MG63 (cell line): ENCODE results near the gene SERPINI1. TPM values are rescaled to one million over a fixed set of nuclear protein-coding genes. Genes with fewer than 3 reads are reported as not detected.
A peak's percentile ranks its signal among the peaks of the same experiment; 100 is the strongest.

ENCODE experiments used
- DNase-seq: peaks from one replicate; pipeline ENCODE4 v3.0.0-alpha.2; 2020
- H3K27me3 ChIP-seq: fragments of 250-450 bp; sonication (Bioruptor Pico); 2 replicates; pipeline ENCODE4 v1.5.1; 2020; ENCODE audit warnings: mild to moderate bottlenecking, moderate library complexity
- H3K36me3 ChIP-seq: fragments of 250-450 bp; sonication (Bioruptor Pico); 2 replicates; pipeline ENCODE4 v1.5.1; 2020; ENCODE audit warnings: mild to moderate bottlenecking, moderate library complexity
- H3K4me3 ChIP-seq: fragments of 250-450 bp; sonication (Bioruptor Pico); 2 replicates; pipeline ENCODE4 v1.5.1; 2020; ENCODE audit warnings: mild to moderate bottlenecking, moderate library complexity
- H3K9me3 ChIP-seq: fragments of 250-450 bp; sonication (Bioruptor Pico); 2 replicates; pipeline ENCODE4 v1.5.1; 2020; ENCODE audit warnings: mild to moderate bottlenecking, moderate library complexity
- total RNA-seq: library from RNA; depleted of rRNA; stranded (reverse); fragments of >200 nt; shearing (Covaris generic); gene quantifications from 2 replicates; pipeline ENCODE4 v1.2.3, GENCODE V29; 2014; ENCODE audit warnings: low replicate concordance

Gene SERPINI1
- total RNA-seq, 1 experiment from 2014 or later = 3.5 TPM

DNA sequence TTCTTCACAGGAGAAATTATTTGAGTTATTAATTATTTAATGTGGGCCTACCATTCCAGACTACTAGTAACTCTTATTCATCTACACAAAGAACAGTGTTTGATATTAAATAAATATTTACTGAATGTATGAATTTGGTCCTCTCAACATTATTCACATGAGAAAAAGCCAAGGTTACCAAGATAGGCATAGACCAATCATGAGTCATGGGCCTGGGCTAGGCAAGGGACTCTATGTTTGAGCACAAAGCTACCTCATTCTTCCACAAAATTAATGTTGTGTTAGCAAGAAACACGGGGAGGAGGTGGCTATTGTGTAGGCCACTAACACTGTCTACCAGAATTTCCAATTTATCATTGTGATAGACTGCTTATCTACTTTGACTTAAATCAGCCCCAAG, 115.7 kb downstream of the SERPINI1 start:
- DNase-seq = peak; percentile 60
- H3K4me3 ChIP-seq = no peak overlapping the region
- no peaks in the 10 kb centered on the region for H3K36me3 ChIP-seq
- H3K9me3 ChIP-seq = no peaks in the 10 kb centered on the region
- no peaks in the 10 kb centered on the region for H3K27me3 ChIP-seq

DNA sequence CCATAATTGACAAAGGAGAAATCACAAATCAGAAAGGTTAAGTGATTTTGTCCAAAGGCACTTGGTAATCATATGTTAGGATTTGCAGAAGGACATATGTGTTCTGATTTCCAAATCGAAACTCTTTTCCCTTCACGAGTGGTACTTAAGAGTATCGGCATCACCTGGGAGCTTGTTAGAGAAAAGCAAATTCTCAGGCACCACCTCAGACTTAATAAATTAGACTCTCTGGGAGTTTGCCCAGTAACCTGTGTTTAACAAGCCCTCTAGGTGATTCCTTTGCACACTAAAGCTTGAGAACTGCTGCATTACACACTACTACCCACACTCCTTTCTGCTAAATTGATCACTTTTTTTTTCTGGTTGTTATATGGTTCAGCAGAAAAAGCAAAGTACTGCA, 116.2 kb downstream of the SERPINI1 start:
- H3K4me3 ChIP-seq = no peak overlapping the region
- no peak for DNase-seq
- no peaks in the 10 kb centered on the region for H3K27me3 ChIP-seq
- H3K36me3 ChIP-seq = no peaks in the 10 kb centered on the region
- H3K9me3 ChIP-seq = no peaks in the 10 kb centered on the region

DNA sequence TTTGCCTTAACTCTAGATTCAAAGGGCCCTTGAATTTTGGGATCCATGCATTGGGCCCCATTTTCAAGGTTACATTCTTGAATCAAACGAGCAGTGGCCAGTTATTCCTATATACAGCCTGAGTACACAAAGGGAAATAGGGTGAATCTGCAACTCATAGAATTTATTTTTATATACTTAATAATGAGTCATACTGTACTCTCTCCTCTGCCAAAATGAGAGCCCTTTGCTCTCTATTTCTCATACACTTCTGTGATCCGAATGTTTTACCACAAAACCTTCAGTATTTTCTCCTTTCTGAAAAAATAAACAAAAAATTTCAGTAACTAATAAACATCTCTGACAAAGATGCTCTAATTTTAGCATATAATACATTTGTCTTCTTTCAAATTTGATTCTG, 116.7 kb downstream of the SERPINI1 start:
- no peak for DNase-seq
- no peaks in the 10 kb centered on the region for H3K27me3 ChIP-seq
- no peaks in the 10 kb centered on the region for H3K36me3 ChIP-seq

DNA sequence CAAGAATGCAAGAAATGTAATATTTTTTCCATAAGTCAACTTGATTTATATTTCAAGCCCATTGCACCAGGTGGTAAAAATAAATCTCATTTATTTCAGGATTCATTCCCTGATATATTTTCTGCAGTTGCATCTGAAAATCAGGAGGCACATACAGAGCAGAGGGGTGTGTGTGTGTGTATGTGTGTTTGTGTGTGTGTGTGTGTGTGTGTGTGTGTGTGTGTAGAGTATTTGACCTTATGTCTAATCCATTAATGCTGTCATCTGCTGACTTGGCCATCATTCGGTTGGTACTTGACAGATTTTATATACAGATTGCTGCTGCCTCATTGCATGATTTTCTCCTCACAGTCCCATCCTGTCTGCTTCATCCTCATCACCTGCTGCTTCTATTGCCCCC, 118.5 kb downstream of the SERPINI1 start:
- Histone ChIP-seq H3K36me3 (no peaks in the 10 kb centered on the region), H3K9me3 (no peaks in the 10 kb centered on the region), H3K27me3 (no peaks in the 10 kb centered on the region), H3K4me3 (no peak overlapping the region)
- DNase-seq = no peak

More for the DNA sequence above, 116.7 kb downstream of the SERPINI1 start:
- no peaks in the 10 kb centered on the region for H3K9me3 ChIP-seq
- no peak overlapping the region for H3K4me3 ChIP-seq

DNA sequence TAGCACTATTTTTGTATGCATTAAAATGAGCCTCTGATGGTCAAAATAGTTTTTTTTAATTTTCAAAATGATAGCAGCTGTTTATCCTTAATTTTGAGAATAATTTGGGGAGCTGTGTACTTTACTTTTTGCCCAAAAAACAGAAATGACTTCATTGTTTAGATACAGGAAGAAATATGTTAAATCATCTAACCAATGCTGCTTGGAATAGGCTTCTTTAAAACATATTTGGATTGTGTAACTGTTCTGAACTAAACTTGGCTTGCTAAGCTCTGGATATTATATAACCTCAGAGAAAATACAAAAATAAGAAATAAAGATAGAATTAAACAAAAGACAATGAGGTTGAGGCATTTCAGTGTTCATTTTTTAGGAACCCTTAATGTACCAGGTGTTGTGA, 119.3 kb downstream of the SERPINI1 start:
- Histone ChIP-seq H3K9me3 (no peaks in the 10 kb centered on the region), H3K27me3 (no peaks in the 10 kb centered on the region), H3K36me3 (no peaks in the 10 kb centered on the region), H3K4me3 (no peak overlapping the region)
- no peak for DNase-seq

DNA sequence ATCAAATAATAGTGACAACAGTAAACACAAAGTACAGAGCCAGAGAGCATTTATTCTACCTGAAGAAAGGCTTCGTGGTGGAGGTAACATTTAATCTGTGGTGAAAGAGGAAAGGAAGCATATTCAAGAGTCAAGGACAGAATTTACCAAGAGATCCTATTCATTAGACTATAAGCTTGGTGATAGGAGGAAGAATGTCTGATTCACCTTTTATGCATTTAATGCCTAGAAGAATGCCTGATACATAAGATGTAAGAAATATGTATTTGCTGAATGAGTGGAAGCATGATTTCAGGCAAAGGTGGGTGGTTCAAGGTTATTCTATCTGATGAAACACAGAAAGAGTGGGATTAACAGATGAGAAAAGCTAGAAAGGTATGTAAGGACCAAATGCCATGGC, 119.8 kb downstream of the SERPINI1 start:
- H3K27me3 ChIP-seq = no peaks in the 10 kb centered on the region
- H3K9me3 ChIP-seq = no peaks in the 10 kb centered on the region
- no peaks in the 10 kb centered on the region for H3K36me3 ChIP-seq
- H3K4me3 ChIP-seq = no peak overlapping the region
- DNase-seq = no peak

DNA sequence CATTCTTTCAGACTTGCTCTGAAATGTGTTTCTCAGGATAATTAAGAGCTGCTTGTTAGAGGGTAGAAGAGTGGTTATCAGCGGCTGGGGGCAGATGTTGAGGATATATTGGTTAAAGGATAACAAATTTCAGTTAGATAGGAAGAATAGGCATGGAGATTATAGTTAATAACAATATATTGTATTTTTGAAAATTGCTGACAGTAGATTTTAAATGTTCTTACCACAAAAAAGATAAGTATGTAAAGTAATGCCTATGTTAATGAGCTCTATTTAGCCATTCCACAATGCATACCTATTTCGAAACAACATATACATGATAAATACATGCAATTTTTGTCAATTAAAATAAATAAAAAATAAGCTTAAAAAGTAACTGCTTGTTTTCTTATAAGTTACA, 123.3 kb downstream of the SERPINI1 start:
- H3K27me3 ChIP-seq = no peaks in the 10 kb centered on the region
- DNase-seq = no peak
- H3K36me3 ChIP-seq = no peaks in the 10 kb centered on the region
- H3K9me3 ChIP-seq = no peaks in the 10 kb centered on the region
- no peak overlapping the region for H3K4me3 ChIP-seq

DNA sequence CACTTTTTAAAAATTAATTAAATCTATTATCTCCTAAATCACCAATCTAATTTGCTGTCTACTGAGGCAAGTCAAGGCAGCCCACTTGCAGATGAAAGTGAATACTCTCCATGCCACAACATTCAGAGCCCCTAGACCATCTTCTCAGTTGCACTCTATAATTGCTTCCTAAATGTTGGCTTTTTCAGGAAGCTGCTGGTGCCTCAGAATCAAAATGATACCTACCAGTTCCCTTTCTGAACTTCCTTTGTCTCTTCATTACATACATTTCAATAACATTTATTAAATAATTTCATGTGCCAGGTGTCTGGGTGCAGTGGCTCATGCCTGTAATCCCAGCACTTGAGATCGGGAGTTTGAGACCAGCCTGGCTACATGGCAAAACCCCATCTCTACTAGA, 124.1 kb downstream of the SERPINI1 start:
- H3K27me3 ChIP-seq = no peaks in the 10 kb centered on the region
- no peak for DNase-seq
- H3K9me3 ChIP-seq = no peaks in the 10 kb centered on the region
- no peaks in the 10 kb centered on the region for H3K36me3 ChIP-seq
- no peak overlapping the region for H3K4me3 ChIP-seq

DNA sequence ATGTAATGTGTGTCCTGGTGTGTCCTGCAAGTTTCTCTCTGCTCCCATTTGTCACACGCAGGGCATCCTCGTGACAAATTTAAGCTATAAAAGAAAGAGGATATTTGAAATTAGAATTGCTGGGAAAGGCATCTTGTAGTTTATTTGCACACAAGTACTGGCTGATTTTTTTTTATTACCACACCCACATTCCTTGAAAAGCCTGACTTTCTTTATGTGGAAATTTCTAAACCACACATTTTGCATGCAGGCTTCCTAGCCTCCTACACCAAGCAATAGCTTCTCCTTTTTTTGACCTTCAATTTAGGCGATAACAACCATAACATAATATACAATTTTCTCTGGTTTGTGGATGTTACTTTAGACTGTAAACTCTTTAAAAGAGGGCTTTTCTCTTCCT, 126.1 kb downstream of the SERPINI1 start:
- DNase-seq = no peak
- H3K9me3 ChIP-seq = no peaks in the 10 kb centered on the region
- no peaks in the 10 kb centered on the region for H3K36me3 ChIP-seq
- no peak overlapping the region for H3K4me3 ChIP-seq
- H3K27me3 ChIP-seq = no peaks in the 10 kb centered on the region

DNA sequence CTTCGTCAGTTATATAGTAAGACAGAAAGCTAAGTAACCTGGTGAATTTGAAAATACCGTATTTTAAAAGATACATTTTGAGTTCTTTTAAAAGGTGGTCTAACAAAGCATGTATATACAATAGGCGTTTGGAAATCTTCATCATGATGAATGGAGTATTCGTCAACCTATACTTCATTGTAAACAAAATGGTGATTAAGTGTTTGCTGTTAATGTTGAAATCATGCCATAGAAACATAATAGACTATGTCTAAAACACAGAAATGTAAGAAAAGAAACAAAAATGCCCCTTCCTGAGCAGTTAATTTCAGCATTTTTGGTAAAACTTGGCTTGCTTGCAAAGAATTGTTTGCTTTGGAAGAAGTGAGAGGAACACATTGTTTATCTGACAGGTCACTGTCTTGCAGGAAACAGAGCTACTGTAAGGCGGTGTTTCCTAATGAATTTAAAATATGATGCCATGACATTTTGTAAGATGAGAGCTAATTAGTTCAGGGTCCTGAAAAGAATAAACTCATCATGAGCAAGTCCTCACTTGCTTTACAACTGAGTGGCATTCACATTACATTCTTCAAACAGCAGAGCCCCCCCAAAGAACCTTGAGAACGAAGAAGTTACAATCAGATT, 126.7 kb downstream of the SERPINI1 start:
- H3K9me3 ChIP-seq = no peaks in the 10 kb centered on the region
- H3K27me3 ChIP-seq = no peaks in the 10 kb centered on the region
- no peak overlapping the region for H3K4me3 ChIP-seq
- no peak for DNase-seq
- no peaks in the 10 kb centered on the region for H3K36me3 ChIP-seq

DNA sequence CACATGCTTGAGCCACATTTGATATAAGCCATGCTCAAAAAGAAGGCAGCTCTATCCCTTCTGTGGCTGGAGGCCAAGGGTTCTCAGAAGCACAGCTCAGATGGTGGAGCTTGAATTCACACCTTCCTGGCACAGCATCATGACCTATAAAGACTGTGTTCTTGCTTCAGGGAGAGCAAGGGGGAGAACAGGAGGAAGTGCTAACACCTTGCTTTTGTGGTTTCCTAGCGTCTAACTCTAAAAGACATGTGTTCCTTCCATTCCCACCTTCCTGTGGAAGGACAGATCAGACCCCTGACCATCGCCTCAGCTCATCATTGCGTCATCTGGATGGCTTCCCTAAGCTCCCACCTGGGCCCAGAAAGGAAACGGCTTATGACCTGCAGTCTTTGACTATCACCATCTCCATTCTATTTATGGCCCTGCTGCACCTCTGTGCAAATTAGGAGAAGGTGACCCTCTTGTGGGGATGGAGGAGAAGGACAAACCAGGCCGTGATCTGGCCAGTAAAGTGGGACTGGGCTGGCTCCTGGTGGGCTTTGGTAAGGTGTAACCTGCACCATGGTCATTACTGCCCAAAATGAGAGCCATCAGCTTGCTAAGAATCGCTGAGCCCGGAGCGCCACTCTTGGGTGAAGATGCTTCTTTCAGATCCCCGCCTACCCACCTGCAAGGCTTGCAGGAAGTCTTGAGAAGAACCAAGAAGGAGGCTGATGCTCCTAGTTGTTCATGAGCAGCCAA, 128.5 kb downstream of the SERPINI1 start:
- Histone ChIP-seq H3K36me3 (no peaks in the 10 kb centered on the region), H3K9me3 (no peaks in the 10 kb centered on the region), H3K4me3 (no peak overlapping the region), H3K27me3 (no peaks in the 10 kb centered on the region)
- DNase-seq = no peak

DNA sequence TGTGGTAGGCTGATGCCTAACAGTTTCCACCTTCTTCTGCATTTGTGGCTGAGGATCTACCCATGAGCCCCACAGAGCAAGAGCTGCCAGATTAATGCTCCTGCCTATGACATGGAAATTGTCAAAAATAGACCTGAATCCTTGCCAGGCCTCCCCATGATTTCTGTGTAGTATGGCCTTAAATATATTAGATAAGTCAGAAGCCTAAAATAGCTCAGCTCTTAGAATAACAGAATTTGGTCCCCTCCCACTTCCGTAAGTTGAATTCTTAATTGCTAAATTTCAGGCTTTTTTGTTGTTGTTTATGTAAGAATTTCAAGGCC, 129.0 kb downstream of the SERPINI1 start:
- H3K27me3 ChIP-seq = no peaks in the 10 kb centered on the region
- no peaks in the 10 kb centered on the region for H3K9me3 ChIP-seq
- DNase-seq = no peak
- H3K4me3 ChIP-seq = no peak overlapping the region
- no peaks in the 10 kb centered on the region for H3K36me3 ChIP-seq

DNA sequence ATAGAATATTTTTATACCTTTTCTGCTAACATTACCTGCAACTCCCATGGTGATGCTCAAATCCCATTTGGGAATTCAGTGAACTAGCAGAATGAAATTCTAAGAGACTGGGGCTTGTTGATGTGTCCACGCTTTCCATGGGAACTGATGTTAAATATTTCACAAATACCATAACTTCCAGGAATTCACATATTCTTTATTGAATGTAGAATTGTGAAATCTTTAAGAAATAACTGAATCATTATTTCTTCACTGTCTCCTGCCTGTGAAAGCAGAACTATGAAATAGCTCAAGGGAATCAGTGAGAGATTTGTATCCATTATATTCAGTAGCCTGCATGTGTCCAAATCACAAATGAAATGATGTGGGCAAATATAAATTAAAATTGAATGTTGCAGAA, 130.8 kb downstream of the SERPINI1 start:
- H3K4me3 ChIP-seq = no peak overlapping the region
- no peak for DNase-seq
- no peaks in the 10 kb centered on the region for H3K27me3 ChIP-seq
- no peaks in the 10 kb centered on the region for H3K36me3 ChIP-seq
- no peaks in the 10 kb centered on the region for H3K9me3 ChIP-seq

DNA sequence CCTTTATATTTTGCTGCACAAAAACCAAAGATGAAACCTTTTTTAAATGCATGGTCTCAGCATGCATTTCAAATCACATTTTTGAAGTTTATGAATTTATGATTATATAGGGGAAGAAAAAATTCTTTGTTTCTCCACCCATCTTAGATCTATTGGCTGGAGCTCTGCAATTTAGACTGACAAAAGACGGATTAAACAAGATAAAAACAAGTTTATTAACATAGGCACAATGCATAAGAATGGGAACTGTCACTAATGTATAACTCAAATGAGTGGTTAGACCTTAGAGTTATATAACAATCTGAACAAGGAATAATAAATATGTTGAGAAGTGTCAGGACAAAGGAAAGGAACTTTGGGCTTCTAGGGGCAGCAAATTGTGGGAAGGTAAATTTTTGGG, 132.5 kb downstream of the SERPINI1 start:
- DNase-seq = no peak
- Histone ChIP-seq H3K4me3 (no peak overlapping the region), H3K36me3 (no peaks in the 10 kb centered on the region), H3K9me3 (no peaks in the 10 kb centered on the region), H3K27me3 (no peaks in the 10 kb centered on the region)

DNA sequence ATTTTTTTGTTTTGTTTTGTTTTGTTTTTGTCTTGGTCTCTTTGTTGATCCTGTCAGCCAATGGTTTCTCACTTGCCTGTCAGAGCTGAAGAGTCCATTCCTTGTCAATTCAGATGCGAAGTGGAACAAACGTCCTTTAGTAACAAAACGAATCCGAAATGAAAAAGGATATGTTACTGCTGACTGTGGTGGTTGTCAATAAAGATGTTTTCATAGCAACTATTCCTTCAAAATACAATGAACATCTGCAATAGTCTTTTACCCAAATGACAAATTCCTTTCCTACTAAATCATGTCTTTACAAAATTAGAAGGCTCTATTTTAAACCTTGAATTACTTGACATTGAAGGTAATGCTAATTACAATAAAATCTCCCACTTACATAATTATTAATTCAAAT, 134.7 kb downstream of the SERPINI1 start:
- H3K27me3 ChIP-seq = no peaks in the 10 kb centered on the region
- no peaks in the 10 kb centered on the region for H3K9me3 ChIP-seq
- no peaks in the 10 kb centered on the region for H3K36me3 ChIP-seq
- no peak overlapping the region for H3K4me3 ChIP-seq
- no peak for DNase-seq

DNA sequence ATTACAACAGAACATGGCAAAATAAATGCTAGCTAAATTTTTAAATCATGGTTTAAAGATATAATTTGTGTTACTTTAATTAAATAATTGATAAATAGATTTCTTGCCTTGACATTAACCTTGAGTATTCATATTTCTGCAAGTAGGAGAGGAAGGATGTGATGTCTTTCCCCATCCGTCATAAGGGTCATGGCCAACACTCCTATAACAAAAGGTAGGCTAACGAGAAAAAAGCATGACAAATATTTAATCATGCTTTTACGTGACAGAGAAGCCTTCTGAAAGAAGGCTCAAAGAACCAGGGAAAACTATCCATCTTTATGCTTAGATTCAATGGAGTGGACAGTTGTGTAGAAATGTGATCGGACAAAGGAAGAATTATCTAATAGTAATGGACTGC, 135.2 kb downstream of the SERPINI1 start:
- H3K9me3 ChIP-seq = peaks cover 2% of the 10 kb centered on the region; the same call in 1 of the 2 replicates
- H3K4me3 ChIP-seq = no peak overlapping the region
- H3K27me3 ChIP-seq = no peaks in the 10 kb centered on the region
- no peaks in the 10 kb centered on the region for H3K36me3 ChIP-seq
- no peak for DNase-seq

DNA sequence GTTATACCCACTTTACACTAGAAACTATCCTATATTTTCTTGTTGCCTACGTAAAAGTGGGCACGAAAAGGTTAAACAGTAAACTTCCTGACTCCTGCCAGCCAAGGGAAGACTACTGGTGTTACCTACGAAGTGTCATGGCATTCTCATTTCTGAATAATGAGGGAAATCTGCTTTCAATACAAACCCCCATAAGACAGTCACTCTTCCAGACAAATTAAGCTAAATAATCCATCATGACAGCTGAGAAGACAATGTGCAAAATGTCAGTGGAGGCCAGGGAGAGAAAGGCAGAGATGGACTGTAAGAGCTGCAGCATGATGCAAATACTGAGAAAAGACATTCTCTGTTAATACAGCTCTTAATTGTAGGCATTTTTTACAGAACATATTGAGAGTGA, 136.5 kb downstream of the SERPINI1 start:
- no peak overlapping the region for H3K4me3 ChIP-seq
- no peaks in the 10 kb centered on the region for H3K27me3 ChIP-seq
- peaks cover 5% of the 10 kb centered on the region; the same call in 1 of the 2 replicates for H3K9me3 ChIP-seq
- H3K36me3 ChIP-seq = no peaks in the 10 kb centered on the region
- DNase-seq = no peak

DNA sequence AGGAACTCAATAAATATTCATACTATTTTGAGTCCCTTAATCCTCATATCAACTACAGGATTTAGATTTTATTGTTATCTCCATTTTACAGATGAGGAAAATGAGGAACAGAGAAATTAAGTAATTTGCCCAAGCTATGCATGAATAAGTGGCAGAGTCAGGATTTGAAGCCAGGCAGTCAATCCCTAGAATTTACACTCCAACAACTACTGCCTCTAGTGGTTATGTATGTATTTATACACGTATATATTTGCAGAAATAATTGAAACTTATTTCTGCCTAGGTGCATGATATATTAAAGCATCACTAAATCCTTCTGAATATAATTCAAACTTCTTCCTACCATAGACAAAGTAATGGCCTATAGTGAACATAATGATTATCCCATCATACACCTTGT, 137.4 kb downstream of the SERPINI1 start:
- no peaks in the 10 kb centered on the region for H3K36me3 ChIP-seq
- H3K4me3 ChIP-seq = no peak overlapping the region
- no peaks in the 10 kb centered on the region for H3K27me3 ChIP-seq
- no peak for DNase-seq
- peaks cover 5% of the 10 kb centered on the region; the same call in 1 of the 2 replicates for H3K9me3 ChIP-seq
